Measurements from ENCODE around the gene HBS1L.

DNA sequence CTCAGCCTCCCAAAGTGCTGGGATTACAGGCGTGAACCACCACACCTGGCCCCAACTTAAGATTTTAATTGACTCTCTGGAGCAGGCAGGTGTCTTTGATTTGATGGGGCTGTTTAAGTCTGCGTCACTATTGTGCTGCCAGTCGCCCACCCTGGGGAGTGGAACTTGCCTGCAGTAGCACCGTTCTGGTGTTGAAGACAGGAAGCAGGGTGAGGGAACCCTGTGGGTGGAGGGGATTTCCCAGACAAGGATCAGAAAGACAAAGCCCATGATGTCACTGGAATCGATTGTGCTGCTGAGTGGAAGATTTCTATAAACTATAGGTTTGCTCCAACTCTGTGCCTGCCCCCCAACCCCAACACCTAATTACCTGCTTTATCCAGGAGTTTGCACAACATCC is 115.7 kb downstream of the HBS1L start:
- no peak for TF ChIP-seq CTCF (IDR thresholded peaks at IDR 0.05 in 8 of 11, conservative IDR thresholded peaks at IDR 0.05 in 3 of 11)
- TF ChIP-seq POLR2A (IDR thresholded peaks at IDR 0.05), result no peak
- no peak for TF ChIP-seq POLR2AphosphoS5 (IDR thresholded peaks at IDR 0.05)
